H1 (cell line): Measurements from ENCODE around the gene TGIF1. TPM values are rescaled to one million over a fixed set of nuclear protein-coding genes. Genes with fewer than 3 reads are reported as not detected.

ENCODE experiments used
- CTCF ChIA-PET: fragments of 300-600 bp; sonication (Branson Sonifier 250); formaldehyde crosslinking; loops from one replicate; lab custom pipeline; 2021; ENCODE audit not compliant: partially characterized antibody; lab: Charles Lee
- POLR2A ChIA-PET: fragments of 300-600 bp; sonication (Branson Sonifier 250); formaldehyde crosslinking; loops from one replicate; lab custom pipeline; 2021; ENCODE audit warnings: inconsistent platforms; ENCODE audit not compliant: partially characterized antibody; lab: Charles Lee
- DNase-seq, 2 experiments: peaks; one replicate each; pipeline versions ENCODE4 v3.0.0 to v3.0.0-alpha.2; 2010 to 2022; ENCODE audit warnings: low spot score in 2 of 2, low read depth in 1 of 2, mixed read lengths in 1 of 2
- FAIRE-seq: peaks from 2 replicates; lab custom pipeline; 2011; peaks lifted over from hg19 to GRCh38; lab: Jason Lieb, UNC
- H2AFZ ChIP-seq: 2 replicates; pipeline ENCODE4 v1.8.1; 2012; ENCODE audit warnings: low read length, inconsistent platforms
- H2AK5ac ChIP-seq: 2 replicates; pipeline ENCODE4 v1.6.1; 2013; ENCODE audit warnings: low read depth, low read length
- H2BK120ac ChIP-seq: replicated peaks from 2 replicates; pipeline ENCODE3; 2013; ENCODE audit warnings: low read depth, low read length, inconsistent platforms
- H2BK12ac ChIP-seq: 2 replicates; pipeline ENCODE4 v1.6.1; 2013; ENCODE audit warnings: low read depth, low read length
- H2BK15ac ChIP-seq: 2 replicates; pipeline ENCODE4 v1.6.1; 2013; ENCODE audit warnings: low read length
- H2BK20ac ChIP-seq: 2 replicates; pipeline ENCODE4 v1.6.1; 2013; ENCODE audit warnings: low read length
- H2BK5ac ChIP-seq: 2 replicates; pipeline ENCODE4 v1.6.1; 2013; ENCODE audit warnings: low read depth, low read length
- H3K14ac ChIP-seq: 2 replicates; pipeline ENCODE4 v1.6.1; 2013; ENCODE audit warnings: inconsistent platforms; ENCODE audit not compliant: insufficient read length
- H3K18ac ChIP-seq: 2 replicates; pipeline ENCODE4 v1.6.1; 2013; ENCODE audit warnings: low read length; ENCODE audit errors: extremely low read depth
- H3K23ac ChIP-seq: 2 replicates; pipeline ENCODE4 v1.6.1; 2013; ENCODE audit warnings: inconsistent platforms; ENCODE audit not compliant: insufficient read length
- H3K23me2 ChIP-seq: 2 replicates; pipeline ENCODE4 v1.6.1; 2013; ENCODE audit warnings: low read depth, low read length
- H3K27ac ChIP-seq: 2 replicates; pipeline ENCODE4 v1.6.1; 2011; ENCODE audit warnings: low read depth, low read length, inconsistent platforms
- H3K27me3 ChIP-seq, 4 experiments: replicated peaks in 1 of 4; 1 replicate in 1 of 4; 2 replicates in 3 of 4; pipeline versions ENCODE4 v1.6.1 to v1.8.1; 2011 to 2013; ENCODE audit warnings: low read length in 3 of 4, mild to moderate bottlenecking in 3 of 4, inconsistent platforms in 2 of 4, mixed read lengths in 2 of 4, moderate library complexity in 1 of 4; ENCODE audit not compliant: control insufficient read depth in 3 of 4, insufficient read depth in 3 of 4; ENCODE audit errors: extremely low read depth in 1 of 4
- H3K36me3 ChIP-seq, 4 experiments: 2 replicates each; pipeline versions ENCODE4 v1.6.1 to v1.8.1; 2011 to 2013; ENCODE audit warnings: mild to moderate bottlenecking in 4 of 4, low read length in 3 of 4, moderate library complexity in 2 of 4, control low read depth in 1 of 4, inconsistent platforms in 1 of 4; ENCODE audit not compliant: insufficient read depth in 4 of 4, control insufficient read depth in 2 of 4
- H3K4ac ChIP-seq: replicated peaks from 2 replicates; pipeline ENCODE3; 2013; ENCODE audit warnings: low read length, low read depth, mixed read lengths, inconsistent platforms; ENCODE audit not compliant: insufficient read length
- H3K4me1 ChIP-seq, 4 experiments: replicated peaks in 1 of 4; 1 replicate in 1 of 4; 2 replicates in 3 of 4; pipeline versions ENCODE4 v1.6.1 to v1.8.1; 2011 to 2013; ENCODE audit warnings: low read length in 3 of 4, inconsistent platforms in 2 of 4, mixed read lengths in 1 of 4; ENCODE audit not compliant: insufficient read depth in 4 of 4, control insufficient read depth in 3 of 4
- H3K4me2 ChIP-seq, 2 experiments: 2 replicates each; pipeline versions ENCODE4 v1.6.1 to v1.8.1; 2011 to 2013; ENCODE audit warnings: low read depth in 2 of 2, low read length in 2 of 2, control low read depth in 1 of 2, inconsistent platforms in 1 of 2, mild to moderate bottlenecking in 1 of 2; ENCODE audit not compliant: insufficient read depth in 1 of 2
- H3K4me3 ChIP-seq, 4 experiments: fragments of 200-600, 300-600 bp in 1 of 4; sonication (generic), shearing (Covaris generic), sonication (Bioruptor Twin) in 1 of 4; 2 replicates each; pipeline versions ENCODE4 v1.5.1 to v1.8.1; 2011 to 2016; ENCODE audit warnings: low read length in 4 of 4, low read depth in 3 of 4, control low read depth in 2 of 4, inconsistent platforms in 2 of 4, mild to moderate bottlenecking in 2 of 4, mixed read lengths in 1 of 4, moderate library complexity in 1 of 4; ENCODE audit not compliant: insufficient read depth in 2 of 4; ENCODE audit errors: extremely low read depth in 1 of 4
- H3K56ac ChIP-seq: replicated peaks from 2 replicates; pipeline ENCODE3; 2013; ENCODE audit warnings: low read depth, mild to moderate bottlenecking, mixed read lengths, low read length, inconsistent platforms; ENCODE audit not compliant: insufficient read length
- H3K79me1 ChIP-seq: 2 replicates; pipeline ENCODE4 v1.6.1; 2013; ENCODE audit warnings: low read depth, low read length, control low read depth
- H3K79me2 ChIP-seq, 2 experiments: 2 replicates each; pipeline versions ENCODE4 v1.6.1 to v1.8.1; 2012 to 2013; ENCODE audit warnings: low read length in 2 of 2, mild to moderate bottlenecking in 2 of 2, inconsistent platforms in 1 of 2; ENCODE audit not compliant: insufficient read depth in 2 of 2, control insufficient read depth in 1 of 2
- H3K9ac ChIP-seq, 4 experiments: replicated peaks in 1 of 4; 1 replicate in 1 of 4; 2 replicates in 3 of 4; pipeline versions ENCODE4 v1.6.1 to v1.8.1; 2011 to 2013; ENCODE audit warnings: low read depth in 3 of 4, low read length in 3 of 4, control low read depth in 2 of 4, mild to moderate bottlenecking in 2 of 4, moderate library complexity in 2 of 4, inconsistent platforms in 1 of 4; ENCODE audit errors: extremely low read depth in 1 of 4
- H3K9me3 ChIP-seq, 2 experiments: 2 replicates each; pipeline versions ENCODE4 v1.6.1 to v1.8.1; 2012 to 2013; ENCODE audit warnings: mild to moderate bottlenecking in 2 of 2, moderate library complexity in 2 of 2, control low read depth in 1 of 2, inconsistent platforms in 1 of 2, low read depth in 1 of 2, low read length in 1 of 2, mixed read lengths in 1 of 2; ENCODE audit not compliant: insufficient read depth in 2 of 2
- H4K20me1 ChIP-seq, 2 experiments: replicated peaks in 1 of 2; 2 replicates each; pipeline versions ENCODE3 to v1.8.1; 2011 to 2013; ENCODE audit warnings: inconsistent platforms in 2 of 2, low read length in 2 of 2, mild to moderate bottlenecking in 1 of 2; ENCODE audit not compliant: insufficient read depth in 2 of 2, control insufficient read depth in 1 of 2
- H4K5ac ChIP-seq: 2 replicates; pipeline ENCODE4 v1.6.1; 2013; ENCODE audit warnings: low read length, low read depth, mixed read lengths, inconsistent platforms; ENCODE audit not compliant: insufficient read length
- H4K8ac ChIP-seq: 2 replicates; pipeline ENCODE4 v1.8.0; 2013; ENCODE audit warnings: mild to moderate bottlenecking, moderate library complexity, low read length, inconsistent platforms; ENCODE audit not compliant: insufficient read depth; ENCODE audit errors: extremely low read depth
- H4K91ac ChIP-seq: replicated peaks from 2 replicates; pipeline ENCODE3; 2013; ENCODE audit warnings: low read length, mixed read lengths, inconsistent platforms; ENCODE audit not compliant: insufficient read length
- ASH2L ChIP-seq: fragments of 200-600, 300-600 bp; sonication (generic); IDR thresholded peaks from one replicate; pipeline ENCODE4 v1.7.1; 2017; ENCODE audit warnings: low read length
- BCL11A ChIP-seq, 2 experiments: IDR thresholded peaks; one replicate each; pipeline ENCODE4 v1.6.1; 2011; ENCODE audit warnings: low read depth in 2 of 2, low read length in 2 of 2, mild to moderate bottlenecking in 2 of 2
- CBX5 ChIP-seq: fragments of 300-800, 300-1000 bp; sonication (generic); IDR thresholded peaks from 2 replicates; pipeline ENCODE4 v1.7.1; 2016; ENCODE audit warnings: antibody characterized with exemption, low read length, low read depth
- CTBP2 ChIP-seq: IDR thresholded peaks from 2 replicates; pipeline ENCODE4 v1.7.0; 2011; ENCODE audit warnings: borderline replicate concordance, mild to moderate bottlenecking, moderate library complexity, mixed read lengths, low read length; ENCODE audit not compliant: insufficient read depth, insufficient read length
- EZH2 ChIP-seq: fragments of 200-600 bp; sonication (generic); IDR thresholded peaks from 2 replicates; pipeline ENCODE4 v1.7.1; 2012; ENCODE audit warnings: low read depth, mild to moderate bottlenecking, moderate library complexity, low read length, inconsistent platforms; ENCODE audit not compliant: severe bottlenecking
- KDM5A ChIP-seq: fragments of 200-600 bp; IDR thresholded peaks from 2 replicates; pipeline ENCODE4 v1.7.1; 2012; ENCODE audit warnings: mild to moderate bottlenecking, low read length, inconsistent platforms, mixed read lengths
- SUZ12 ChIP-seq: fragments of 200-600 bp; sonication (generic); IDR thresholded peaks from 2 replicates; pipeline ENCODE4 v1.6.1; 2012; ENCODE audit warnings: mild to moderate bottlenecking, inconsistent platforms, low read length, moderate library complexity, mixed read lengths
- WGBS, 2 experiments: shearing (Covaris generic) in 1 of 2; methylation state at CpG; one replicate each; pipeline versions ENCODE4 v1.1.6 to v1.1.7; 2013 to 2015; ENCODE audit warnings: low lambda C conversion rate in 2 of 2, mixed read lengths in 2 of 2, inconsistent platforms in 1 of 2, low coverage in 1 of 2, missing lambda C conversion rate in 1 of 2; ENCODE audit not compliant: insufficient replicate concordance in 2 of 2, insufficient coverage in 1 of 2, insufficient read length in 1 of 2; ENCODE audit errors: extremely low coverage in 1 of 2, missing lambda C conversion rate in 1 of 2; 5-methylcytosine and 5-hydroxymethylcytosine counted together
- polyA plus RNA-seq, 7 experiments: library from polyadenylated mRNA; depleted of rRNA in 3 of 7; stranded (reverse) in 5 of 7; unstranded in 2 of 7; fragments of >200 nt in 5 of 7; fragments of 200-250 nt in 2 of 7; gene quantifications; 1 replicate in 5 of 7; 2 replicates in 1 of 7; 4 replicates in 1 of 7; pipeline versions ENCODE4 v1.2.1 to v1.2.3, GENCODE V29; 2011 to 2013; ENCODE audit warnings: missing spikeins in 2 of 7, mixed read lengths in 2 of 7
- total RNA-seq: library from RNA; stranded (reverse); fragmentation: NEBNext Ultra II Directional; extraction: Animal tissue kit (Norgen Biotek cat#: 25700); gene quantifications from 2 replicates; pipeline ENCODE4 v1.2.1, GENCODE V29; 2021

TGIF1 gene
- total and polyA plus RNA-seq, 2 of the 8 experiments (the other 6 are each of a cell fraction or from before 2014, with no cell fraction given) = 256 to 262 TPM

GRCh38 chr18:3402982-3403451, 47.0 kb upstream of the TGIF1 start:
- no peak overlapping the region for H4K5ac ChIP-seq
- no peaks in the 10 kb centered on the region for H3K23me2 ChIP-seq
- H3K4me3 ChIP-seq = no peak overlapping the region
- H4K20me1 ChIP-seq = no peaks in the 10 kb centered on the region
- no peaks in the 10 kb centered on the region for H3K79me2 ChIP-seq
- no peak overlapping the region for H3K56ac ChIP-seq
- H3K23ac ChIP-seq = no peak overlapping the region
- H2BK12ac ChIP-seq = no peak overlapping the region
- H2AFZ ChIP-seq = 0 out of 2 replicates have a peak overlapping the region, but pooled peaks have one; percentile 3
- no peak overlapping the region for H2BK5ac ChIP-seq
- no peak overlapping the region for H3K18ac ChIP-seq
- H3K4me1 ChIP-seq = no peaks in the 10 kb centered on the region
- no peaks in the 10 kb centered on the region for H3K79me1 ChIP-seq
- no peak overlapping the region for H4K8ac ChIP-seq
- peak overlapping the region; percentile 51; the same call in 1 of the 2 replicates for H2BK20ac ChIP-seq
- POLR2A ChIA-PET = no interaction called here
- no peaks in the 10 kb centered on the region for H3K9me3 ChIP-seq
- DNase-seq (no peak), FAIRE-seq (no peak)
- no peak for TF ChIP-seq ASH2L
- TF ChIP-seq SUZ12 = no peak
- TF ChIP-seq CTBP2 = no peak
- TF ChIP-seq BCL11A (IDR thresholded peaks at IDR 0.05; ENCODE audit: low read depth in 2 of 2, low read length in 2 of 2) = no peak
- TF ChIP-seq CBX5 = no peak
- TF ChIP-seq EZH2 = no peak
- no peak for TF ChIP-seq KDM5A
- no peak overlapping the region for H2BK15ac ChIP-seq
- no peak overlapping the region for H3K14ac ChIP-seq
- no peak overlapping the region for H3K9ac ChIP-seq
- H3K27me3 ChIP-seq = no peaks in the 10 kb centered on the region
- no peak overlapping the region for H2BK120ac ChIP-seq
- H3K4me2 ChIP-seq = no peak overlapping the region
- no peaks in the 10 kb centered on the region for H3K36me3 ChIP-seq
- no peak overlapping the region for H3K27ac ChIP-seq
- H4K91ac ChIP-seq = no peak overlapping the region
- CTCF ChIA-PET = interaction anchor here (0.5 kb wide), 1 partner anchor 36 kb away, joined by 4 read pairs; no protein-coding TSS in a partner anchor
- H3K4ac ChIP-seq = no peak overlapping the region
- 100% methylated on average over 1 of the region's 1 CpG; no CpG with 5 or more reads in 1 of the 2 experiments for whole genome bisulfite sequencing, 2 experiments
- no peak overlapping the region for H2AK5ac ChIP-seq
